Measurements from ENCODE around the gene CATSPER4.

CATSPER4 gene

DNA sequence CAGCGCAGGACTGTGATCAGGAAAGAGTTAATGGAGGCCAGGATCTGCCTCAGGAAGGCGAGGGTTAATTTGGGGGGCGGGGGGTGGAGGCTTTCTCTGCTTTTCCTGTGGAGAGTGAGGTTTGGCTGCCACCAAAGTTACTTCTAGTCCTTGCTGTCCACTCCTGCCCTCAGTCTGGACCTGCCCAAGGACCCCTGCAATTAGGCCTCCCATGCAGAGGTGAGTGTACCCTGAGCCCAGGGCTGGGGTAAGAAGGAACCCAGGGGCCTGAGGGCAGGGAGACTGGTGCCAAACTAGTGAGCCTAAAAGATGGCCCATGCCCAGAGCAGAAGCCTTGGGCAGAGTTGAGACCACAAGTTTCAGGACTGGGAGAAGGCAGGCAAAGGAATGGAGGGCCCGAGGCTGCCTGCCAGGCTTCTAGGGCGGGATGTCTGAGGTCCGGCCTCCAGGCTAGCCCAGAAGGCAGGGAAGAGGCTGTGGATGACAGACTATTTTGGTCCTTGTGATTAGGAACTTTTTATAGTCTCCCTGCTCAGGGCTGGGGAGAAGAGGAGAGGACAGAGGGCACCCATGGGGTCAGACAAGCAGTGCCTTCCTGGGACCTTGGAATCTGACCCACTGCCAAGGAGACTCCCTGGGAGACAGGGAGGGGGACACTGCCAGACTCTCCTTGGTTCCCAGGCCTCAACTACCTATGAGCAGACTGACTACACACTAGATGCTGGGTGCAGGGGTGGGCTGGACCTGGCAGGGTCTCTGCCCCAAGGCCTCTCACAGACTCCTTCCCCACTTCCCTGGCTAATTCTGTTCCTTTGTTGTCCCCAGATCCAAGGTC lies 31.3 kb upstream of the CATSPER4 start, which contains the start of gene FAM110D:
TSS of gene FAM110D (plus strand) at position 172 of the 835 bp plus-strand sequence. CDS start 2,213 bp downstream, outside the sequence.
- no peak within 1 kb of the TSS for H4K8ac ChIP-seq (ENCODE audit: low read depth, low read length)
- H3K23ac ChIP-seq (ENCODE audit: low read length) = peak within 1 kb of the TSS; percentile 66
- H3K56ac ChIP-seq (ENCODE audit: low read length) = peak within 1 kb of the TSS; percentile 85
- no peaks in the 10 kb centered on the region for H3K79me2 ChIP-seq (ENCODE audit: control insufficient read depth, insufficient read depth, low read length)
- peak within 1 kb of the TSS; percentile 51 for H3K4me2 ChIP-seq (ENCODE audit: low read length)
- peak within 1 kb of the TSS; percentile 29 for H2BK15ac ChIP-seq (replicated peaks; ENCODE audit: low read depth)
- peak within 1 kb of the TSS; percentile 59 for H3K9ac ChIP-seq (ENCODE audit: low read length)
- H3K27ac ChIP-seq (ENCODE audit: low read depth, low read length) = no peak within 1 kb of the TSS
- peaks cover 32% of the 10 kb centered on the region for H3K4me1 ChIP-seq (ENCODE audit: control insufficient read depth, low read depth, low read length)
- H3K79me1 ChIP-seq (ENCODE audit: low read length) = no peaks in the 10 kb centered on the region
- H2BK120ac ChIP-seq (ENCODE audit: low read depth, low read length) = peak within 1 kb of the TSS; percentile 19
- peak within 1 kb of the TSS; percentile 83 for H2BK5ac ChIP-seq (ENCODE audit: low read length)
- no peak within 1 kb of the TSS for H3K4me3 ChIP-seq (ENCODE audit: low read length)
- H3K36me3 ChIP-seq (ENCODE audit: control insufficient read depth, insufficient read depth, low read length) = no peaks in the 10 kb centered on the region
- no CpG with 5 or more reads among the region's 6 CpGs for WGBS (ENCODE audit: extremely low coverage, insufficient coverage, low lambda C conversion rate)
- H4K5ac ChIP-seq (ENCODE audit: low read length) = no peak within 1 kb of the TSS
- H2AK5ac ChIP-seq (ENCODE audit: low read length) = peak within 1 kb of the TSS; percentile 95
- H3K18ac ChIP-seq (ENCODE audit: low read length) = peak within 1 kb of the TSS; percentile 76
- DNase-seq = peak; percentile 65
- H3K4ac ChIP-seq (ENCODE audit: low read depth, low read length) = peak within 1 kb of the TSS; percentile 74
- peaks cover 6% of the 10 kb centered on the region for H3K27me3 ChIP-seq (ENCODE audit: insufficient read depth, low read length, poor library complexity)

DNA sequence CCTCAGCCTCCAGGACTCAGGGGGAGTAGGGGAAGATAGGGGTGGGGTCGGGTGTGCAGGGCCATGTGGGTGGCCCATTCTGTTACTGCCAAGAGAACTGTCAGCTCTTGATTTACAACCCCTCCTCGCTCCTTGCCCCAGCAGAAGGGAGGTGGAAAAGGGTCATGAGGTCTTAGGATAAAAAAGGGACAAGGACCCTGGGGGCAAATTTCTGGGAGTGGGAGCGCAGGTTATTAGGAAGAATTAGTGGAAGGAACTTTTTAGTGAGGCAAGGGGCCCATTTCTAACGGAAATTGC lies 30.7 kb upstream of the CATSPER4 start:
- H3K79me2 ChIP-seq (ENCODE audit: control insufficient read depth, insufficient read depth, low read length) = no peaks in the 10 kb centered on the region
- H3K56ac ChIP-seq (ENCODE audit: low read length) = peak overlapping the region; percentile 85
- H3K18ac ChIP-seq (ENCODE audit: low read length) = peak overlapping the region; percentile 2
- H3K4ac ChIP-seq (ENCODE audit: low read depth, low read length) = no peak overlapping the region
- H3K9ac ChIP-seq (ENCODE audit: low read length) = no peak overlapping the region
- no peaks in the 10 kb centered on the region for H3K36me3 ChIP-seq (ENCODE audit: control insufficient read depth, insufficient read depth, low read length)
- no peak overlapping the region for H2BK5ac ChIP-seq (ENCODE audit: low read length)
- peaks cover 34% of the 10 kb centered on the region for H3K4me1 ChIP-seq (ENCODE audit: control insufficient read depth, low read depth, low read length)
- no peak overlapping the region for H4K8ac ChIP-seq (ENCODE audit: low read depth, low read length)
- H3K27ac ChIP-seq (ENCODE audit: low read depth, low read length) = no peak overlapping the region
- no peak overlapping the region for H3K4me3 ChIP-seq (ENCODE audit: low read length)
- H2BK120ac ChIP-seq (ENCODE audit: low read depth, low read length) = no peak overlapping the region
- H4K5ac ChIP-seq (ENCODE audit: low read length) = no peak overlapping the region
- no peak overlapping the region for H2AK5ac ChIP-seq (ENCODE audit: low read length)
- DNase-seq = no peak
- H3K23ac ChIP-seq (ENCODE audit: low read length) = no peak overlapping the region
- WGBS (ENCODE audit: extremely low coverage, insufficient coverage, low lambda C conversion rate) = no CpG with 5 or more reads among the region's 4 CpGs
- peaks cover 6% of the 10 kb centered on the region for H3K27me3 ChIP-seq (ENCODE audit: insufficient read depth, low read length, poor library complexity)
- no peaks in the 10 kb centered on the region for H3K79me1 ChIP-seq (ENCODE audit: low read length)
- H2BK15ac ChIP-seq (replicated peaks; ENCODE audit: low read depth) = no peak overlapping the region
- no peak overlapping the region for H3K4me2 ChIP-seq (ENCODE audit: low read length)

DNA sequence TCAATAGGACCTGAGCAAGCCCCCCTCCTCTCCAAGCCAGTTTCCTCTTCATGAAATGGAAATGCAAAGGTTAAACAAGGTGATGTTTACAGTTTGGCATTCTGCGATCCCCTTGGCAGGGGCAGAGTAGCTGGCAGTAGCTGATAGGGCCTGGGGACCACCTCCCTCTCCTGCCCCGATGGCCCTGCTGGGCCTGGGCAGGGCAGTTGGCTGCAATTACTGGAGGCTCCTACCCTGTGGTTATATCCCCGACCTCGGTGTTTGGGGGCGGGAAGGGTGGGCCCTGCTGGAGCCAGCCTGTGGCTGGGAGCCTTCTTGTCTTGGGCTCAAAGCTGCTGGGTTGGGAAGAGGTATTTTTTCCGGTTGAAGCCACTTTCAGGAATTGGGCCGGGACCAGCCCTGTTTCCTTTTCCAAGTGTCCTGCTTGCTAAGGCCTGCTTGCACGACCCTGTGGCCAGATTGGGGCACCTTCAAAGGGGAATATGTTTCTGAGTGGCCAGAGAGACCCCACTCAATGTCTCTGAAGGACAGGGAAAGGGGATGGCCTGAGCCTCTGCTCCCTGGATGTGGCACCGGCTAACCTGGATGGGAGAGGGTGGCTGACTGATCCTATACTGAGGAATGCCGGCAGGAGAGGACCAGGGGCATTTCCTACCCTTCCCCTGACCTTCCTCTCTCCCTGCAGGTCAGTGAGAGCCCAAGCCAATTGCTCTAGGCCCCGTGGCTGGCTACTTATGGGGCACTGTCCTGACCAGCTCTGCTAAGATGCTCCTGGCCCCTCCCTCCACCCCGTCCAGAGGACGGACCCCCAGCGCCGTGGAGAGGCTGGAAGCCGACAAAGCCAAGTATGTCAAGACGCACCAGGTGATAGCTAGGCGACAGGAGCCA lies 29.6 kb upstream of the CATSPER4 start:
- H3K56ac ChIP-seq (ENCODE audit: low read length) = peak overlapping the region; percentile 89
- no CpG with 5 or more reads among the region's 18 CpGs for WGBS (ENCODE audit: extremely low coverage, insufficient coverage, low lambda C conversion rate)
- H3K18ac ChIP-seq (ENCODE audit: low read length) = no peak overlapping the region
- H3K79me1 ChIP-seq (ENCODE audit: low read length) = no peaks in the 10 kb centered on the region
- H3K36me3 ChIP-seq (ENCODE audit: control insufficient read depth, insufficient read depth, low read length) = no peaks in the 10 kb centered on the region
- peak overlapping the region; percentile 71 for H3K9ac ChIP-seq (ENCODE audit: low read length)
- H3K4me1 ChIP-seq (ENCODE audit: control insufficient read depth, low read depth, low read length) = peaks cover 37% of the 10 kb centered on the region
- H3K27ac ChIP-seq (ENCODE audit: low read depth, low read length) = no peak overlapping the region
- peak overlapping the region; percentile 74 for H3K4me2 ChIP-seq (ENCODE audit: low read length)
- no peak overlapping the region for H3K4me3 ChIP-seq (ENCODE audit: low read length)
- H2BK5ac ChIP-seq (ENCODE audit: low read length) = no peak overlapping the region
- peak overlapping the region; percentile 82 for H2AK5ac ChIP-seq (ENCODE audit: low read length)
- no peak overlapping the region for H4K8ac ChIP-seq (ENCODE audit: low read depth, low read length)
- no peaks in the 10 kb centered on the region for H3K79me2 ChIP-seq (ENCODE audit: control insufficient read depth, insufficient read depth, low read length)
- no peak overlapping the region for H2BK120ac ChIP-seq (ENCODE audit: low read depth, low read length)
- H3K23ac ChIP-seq (ENCODE audit: low read length) = no peak overlapping the region
- no peak for DNase-seq
- H3K4ac ChIP-seq (ENCODE audit: low read depth, low read length) = no peak overlapping the region
- H2BK15ac ChIP-seq (replicated peaks; ENCODE audit: low read depth) = no peak overlapping the region
- H3K27me3 ChIP-seq (ENCODE audit: insufficient read depth, low read length, poor library complexity) = peaks cover 6% of the 10 kb centered on the region
- H4K5ac ChIP-seq (ENCODE audit: low read length) = no peak overlapping the region

DNA sequence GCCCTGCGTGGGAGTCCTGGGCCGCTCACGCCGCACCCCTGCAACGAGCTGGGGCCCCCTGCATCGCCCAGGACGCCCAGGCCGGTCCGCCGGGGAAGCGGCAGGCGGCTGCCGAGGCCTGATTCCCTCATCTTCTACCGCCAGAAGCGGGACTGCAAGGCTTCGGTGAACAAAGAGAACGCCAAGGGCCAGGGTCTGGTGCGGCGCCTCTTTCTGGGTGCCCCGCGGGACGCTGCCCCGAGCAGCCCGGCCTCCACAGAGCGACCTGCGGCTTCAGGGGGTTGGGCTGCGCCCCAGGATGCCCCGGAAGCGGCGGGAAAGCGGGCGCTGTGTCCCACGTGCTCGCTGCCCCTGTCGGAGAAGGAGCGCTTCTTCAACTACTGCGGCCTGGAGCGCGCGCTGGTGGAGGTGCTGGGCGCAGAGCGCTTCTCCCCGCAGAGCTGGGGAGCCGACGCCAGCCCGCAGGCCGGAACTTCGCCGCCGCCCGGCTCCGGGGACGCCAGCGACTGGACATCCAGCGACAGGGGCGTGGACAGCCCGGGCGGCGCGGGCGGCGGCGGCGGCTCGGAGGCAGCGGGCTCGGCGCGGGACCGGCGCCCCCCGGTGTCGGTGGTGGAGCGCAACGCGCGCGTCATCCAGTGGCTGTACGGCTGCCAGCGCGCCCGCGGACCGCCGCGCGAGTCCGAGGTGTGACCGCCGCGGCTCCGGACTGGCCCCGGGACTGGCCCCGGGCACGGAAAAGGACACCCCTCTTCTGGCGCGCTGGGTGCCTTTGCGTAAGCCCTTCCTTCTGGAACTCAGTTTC lies 28.8 kb upstream of the CATSPER4 start:
- H2BK15ac ChIP-seq (replicated peaks; ENCODE audit: low read depth) = no peak overlapping the region
- peak overlapping the region; percentile 80 for H3K23ac ChIP-seq (ENCODE audit: low read length)
- no peaks in the 10 kb centered on the region for H3K79me2 ChIP-seq (ENCODE audit: control insufficient read depth, insufficient read depth, low read length)
- peak overlapping the region; percentile 71 for H3K9ac ChIP-seq (ENCODE audit: low read length)
- H2BK120ac ChIP-seq (ENCODE audit: low read depth, low read length) = no peak overlapping the region
- H3K4ac ChIP-seq (ENCODE audit: low read depth, low read length) = peak overlapping the region; percentile 36
- peak overlapping the region; percentile 74 for H3K4me2 ChIP-seq (ENCODE audit: low read length)
- no peak overlapping the region for H2BK5ac ChIP-seq (ENCODE audit: low read length)
- peaks cover 32% of the 10 kb centered on the region for H3K4me1 ChIP-seq (ENCODE audit: control insufficient read depth, low read depth, low read length)
- no peak overlapping the region for H4K8ac ChIP-seq (ENCODE audit: low read depth, low read length)
- peak overlapping the region; percentile 32 for H3K18ac ChIP-seq (ENCODE audit: low read length)
- no peak overlapping the region for H4K5ac ChIP-seq (ENCODE audit: low read length)
- WGBS (ENCODE audit: extremely low coverage, insufficient coverage, low lambda C conversion rate) = no CpG with 5 or more reads among the region's 98 CpGs
- peaks cover 6% of the 10 kb centered on the region for H3K27me3 ChIP-seq (ENCODE audit: insufficient read depth, low read length, poor library complexity)
- no peak overlapping the region for H3K27ac ChIP-seq (ENCODE audit: low read depth, low read length)
- H3K4me3 ChIP-seq (ENCODE audit: low read length) = no peak overlapping the region
- H2AK5ac ChIP-seq (ENCODE audit: low read length) = no peak overlapping the region
- no peaks in the 10 kb centered on the region for H3K36me3 ChIP-seq (ENCODE audit: control insufficient read depth, insufficient read depth, low read length)
- H3K79me1 ChIP-seq (ENCODE audit: low read length) = no peaks in the 10 kb centered on the region
- peak; percentile 77 for DNase-seq
- H3K56ac ChIP-seq (ENCODE audit: low read length) = peak overlapping the region; percentile 89

DNA sequence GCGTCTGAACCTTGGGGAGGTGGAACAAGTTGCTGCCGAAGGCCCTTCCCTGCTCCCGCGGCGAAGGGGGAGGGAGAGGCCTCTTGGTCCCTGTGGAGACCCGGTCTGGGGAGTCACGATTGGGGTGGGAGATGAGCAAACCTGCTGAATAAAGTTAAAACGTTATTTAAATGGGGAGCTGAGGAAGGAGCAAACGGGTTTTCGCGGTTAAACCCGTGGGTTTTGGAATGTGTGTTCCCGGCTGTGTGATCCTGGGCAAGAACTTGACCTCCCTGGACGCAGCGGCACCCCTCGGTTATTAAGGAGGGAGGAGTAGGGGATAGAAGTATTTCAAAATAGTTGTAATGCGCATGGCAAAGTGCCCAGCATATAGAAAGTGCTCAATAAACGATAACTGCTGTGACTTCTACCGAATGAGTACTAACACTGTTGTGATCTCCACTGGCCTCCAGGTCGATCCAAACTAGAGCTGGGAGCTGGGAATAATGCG lies 28.1 kb upstream of the CATSPER4 start:
- H2BK5ac ChIP-seq (ENCODE audit: low read length) = no peak overlapping the region
- no peaks in the 10 kb centered on the region for H3K36me3 ChIP-seq (ENCODE audit: control insufficient read depth, insufficient read depth, low read length)
- no peak overlapping the region for H3K4me3 ChIP-seq (ENCODE audit: low read length)
- peaks cover 32% of the 10 kb centered on the region for H3K4me1 ChIP-seq (ENCODE audit: control insufficient read depth, low read depth, low read length)
- H3K23ac ChIP-seq (ENCODE audit: low read length) = peak overlapping the region; percentile 15
- H3K79me1 ChIP-seq (ENCODE audit: low read length) = no peaks in the 10 kb centered on the region
- H2BK120ac ChIP-seq (ENCODE audit: low read depth, low read length) = no peak overlapping the region
- peak overlapping the region; percentile 74 for H3K4me2 ChIP-seq (ENCODE audit: low read length)
- no peak overlapping the region for H4K5ac ChIP-seq (ENCODE audit: low read length)
- no peak overlapping the region for H3K27ac ChIP-seq (ENCODE audit: low read depth, low read length)
- H3K56ac ChIP-seq (ENCODE audit: low read length) = peak overlapping the region; percentile 89
- no CpG with 5 or more reads among the region's 21 CpGs for WGBS (ENCODE audit: extremely low coverage, insufficient coverage, low lambda C conversion rate)
- no peak overlapping the region for H3K4ac ChIP-seq (ENCODE audit: low read depth, low read length)
- peak overlapping the region; percentile 71 for H3K9ac ChIP-seq (ENCODE audit: low read length)
- H3K18ac ChIP-seq (ENCODE audit: low read length) = no peak overlapping the region
- DNase-seq = no peak
- no peak overlapping the region for H2BK15ac ChIP-seq (replicated peaks; ENCODE audit: low read depth)
- H4K8ac ChIP-seq (ENCODE audit: low read depth, low read length) = no peak overlapping the region
- H2AK5ac ChIP-seq (ENCODE audit: low read length) = no peak overlapping the region
- peaks cover 6% of the 10 kb centered on the region for H3K27me3 ChIP-seq (ENCODE audit: insufficient read depth, low read length, poor library complexity)
- H3K79me2 ChIP-seq (ENCODE audit: control insufficient read depth, insufficient read depth, low read length) = no peaks in the 10 kb centered on the region

Data from mesendoderm (in vitro differentiated cells).